NCI-H1048 (cell line): ENCODE data around the gene CCL27.

Experiments used
- DNase-seq: peaks from one replicate; lab custom pipeline; 2025; lab: John Stamatoyannopoulos, UW

CCL27 gene

DNA sequence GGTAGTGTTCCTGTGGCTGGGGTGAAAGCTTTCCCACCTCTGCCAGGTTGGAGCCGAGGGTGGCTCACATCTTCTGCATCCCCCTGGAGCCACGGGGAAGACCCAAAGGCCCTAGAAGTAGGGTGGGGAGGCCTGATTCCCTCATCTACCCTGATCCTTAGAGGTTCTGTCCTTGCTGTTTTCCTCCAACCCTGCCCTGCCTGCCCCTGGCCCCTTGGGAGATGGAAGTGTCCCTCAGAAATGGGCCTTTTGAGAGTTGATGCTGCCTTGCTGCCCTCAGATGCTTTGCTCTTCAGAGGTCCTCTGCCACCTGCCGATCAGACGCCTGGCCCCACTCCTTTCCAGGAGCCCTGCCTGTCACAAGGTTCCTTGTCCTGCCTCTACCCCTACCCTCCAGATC lies 22.4 kb upstream of the CCL27 start:
- no peak for DNase-seq

- DNase-seq = no peak
Measured at GRCh38 chr9:34684145-34684544, 21.7 kb upstream of the CCL27 start.

GRCh38 chr9:34675869-34676268 lies 13.4 kb upstream of the CCL27 start:
- no peak for DNase-seq

GRCh38 chr9:34675048-34675714 lies 12.7 kb upstream of the CCL27 start:
- no peak for DNase-seq

GRCh38 chr9:34674440-34674839 lies 12.0 kb upstream of the CCL27 start:
- DNase-seq = no peak

GRCh38 chr9:34671307-34671706 lies 8.8 kb upstream of the CCL27 start:
- DNase-seq = no peak

DNA sequence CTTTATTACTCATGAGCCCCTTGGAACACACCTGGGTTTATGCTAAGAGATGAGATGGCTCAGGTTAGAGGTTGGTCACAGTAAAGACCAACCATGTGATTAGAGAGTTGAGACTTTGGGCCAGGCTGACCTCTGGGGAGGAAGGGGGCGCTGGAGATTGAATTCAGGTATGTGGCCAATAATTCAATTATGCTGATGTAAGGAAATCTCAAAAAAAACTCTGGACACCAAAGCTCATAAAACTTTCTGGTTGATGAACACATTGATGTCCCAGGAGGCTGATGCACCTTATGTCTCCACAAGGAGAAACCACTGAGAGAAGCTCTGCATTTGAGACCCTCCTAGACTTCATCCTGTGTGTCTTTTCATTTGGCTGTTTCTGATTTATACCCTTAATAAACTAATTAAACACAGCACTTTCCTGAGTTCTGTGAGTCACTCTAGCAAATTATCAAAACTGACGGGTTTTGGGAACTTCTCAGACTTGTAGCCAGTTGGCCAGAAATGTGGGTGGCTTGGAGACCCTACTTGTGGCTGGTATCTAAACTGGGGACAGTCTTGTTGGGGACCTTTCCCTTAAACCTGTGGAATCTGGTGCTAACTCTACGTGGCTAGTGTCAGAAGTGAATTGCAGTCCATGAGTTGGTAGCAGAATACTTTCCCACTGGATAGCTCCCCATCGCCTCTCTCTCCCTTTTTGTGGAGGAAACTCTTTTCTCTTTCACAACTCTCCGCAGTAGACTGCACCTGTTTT lies 7.5 kb upstream of the CCL27 start:
- no peak for DNase-seq

GRCh38 chr9:34665381-34666250 lies 3.2 kb upstream of the CCL27 start:
- peak; percentile 91 for DNase-seq

DNA sequence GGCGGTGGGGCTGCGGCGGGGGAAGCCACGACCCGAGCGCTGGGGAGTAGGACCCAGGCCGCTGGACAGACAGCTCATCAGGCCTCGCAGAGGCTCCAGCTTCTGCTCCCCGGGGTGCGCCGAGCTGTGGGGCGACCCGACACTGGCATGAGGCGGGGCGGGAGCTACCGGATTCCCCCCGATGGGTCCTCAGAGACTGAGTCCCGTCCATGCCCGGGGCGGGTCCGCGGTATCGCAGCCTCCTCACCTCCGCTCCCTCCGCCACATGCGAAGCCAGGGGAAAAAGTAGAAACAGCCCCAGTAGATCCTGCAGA lies 2.6 kb upstream of the CCL27 start:
- DNase-seq = no peak

- no peak for DNase-seq
Measured at GRCh38 chr9:34664281-34665066, 2.0 kb upstream of the CCL27 start.

- DNase-seq = no peak
Measured at GRCh38 chr9:34663303-34663605, 797 bp upstream of the CCL27 start.

DNA sequence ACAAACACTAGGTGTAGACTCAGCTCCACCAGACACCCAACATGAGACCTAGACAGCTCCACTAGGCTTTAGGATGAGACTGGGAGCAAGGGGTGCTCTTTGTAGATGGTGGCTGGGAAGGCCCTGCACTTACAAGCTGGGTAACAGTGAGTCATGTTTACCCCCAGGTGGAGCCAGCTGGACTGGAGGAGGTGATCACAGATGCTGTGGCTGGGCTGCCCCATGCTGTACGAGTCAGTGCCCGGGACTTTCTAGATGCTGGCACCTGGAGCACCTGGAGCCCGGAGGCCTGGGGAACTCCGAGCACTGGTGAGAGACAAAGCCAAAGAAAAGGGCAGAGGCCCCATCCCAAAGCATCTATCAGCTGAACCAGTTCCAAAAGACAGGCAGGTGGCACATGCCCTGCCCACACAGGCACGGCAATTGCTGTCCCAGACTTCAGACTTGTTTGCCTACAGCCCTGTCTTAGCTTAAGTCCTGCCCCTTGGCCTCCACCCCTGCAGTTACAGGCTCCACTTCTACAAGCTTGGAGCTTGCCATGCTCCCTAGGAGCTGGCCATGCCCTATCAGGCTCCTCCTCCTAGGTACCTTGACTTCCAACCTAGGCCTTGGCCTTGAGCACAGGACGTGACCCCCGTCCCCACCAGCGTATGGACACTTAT lies 2.7 kb downstream of the CCL27 start:
- DNase-seq = no peak

DNA sequence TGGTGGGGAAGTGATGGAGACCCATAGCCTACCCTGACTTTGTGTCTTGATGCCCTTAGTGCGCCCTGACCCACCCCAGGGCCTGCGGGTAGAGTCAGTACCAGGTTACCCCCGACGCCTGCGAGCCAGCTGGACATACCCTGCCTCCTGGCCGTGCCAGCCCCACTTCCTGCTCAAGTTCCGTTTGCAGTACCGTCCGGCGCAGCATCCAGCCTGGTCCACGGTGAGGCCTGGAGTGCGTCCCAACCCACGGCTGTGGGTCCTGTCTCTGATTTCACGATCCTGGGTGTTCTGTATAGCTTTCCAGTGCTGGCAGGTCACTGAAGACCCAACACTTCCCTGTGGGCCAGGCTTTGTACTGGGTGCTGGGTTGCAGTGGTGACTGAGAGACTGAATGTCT lies 4.0 kb downstream of the CCL27 start:
- DNase-seq = no peak

GRCh38 chr9:34656992-34657391 lies 5.5 kb downstream of the CCL27 start:
- DNase-seq = no peak

- DNase-seq = no peak
Measured at GRCh38 chr9:34655394-34655793, 7.1 kb downstream of the CCL27 start.

DNA sequence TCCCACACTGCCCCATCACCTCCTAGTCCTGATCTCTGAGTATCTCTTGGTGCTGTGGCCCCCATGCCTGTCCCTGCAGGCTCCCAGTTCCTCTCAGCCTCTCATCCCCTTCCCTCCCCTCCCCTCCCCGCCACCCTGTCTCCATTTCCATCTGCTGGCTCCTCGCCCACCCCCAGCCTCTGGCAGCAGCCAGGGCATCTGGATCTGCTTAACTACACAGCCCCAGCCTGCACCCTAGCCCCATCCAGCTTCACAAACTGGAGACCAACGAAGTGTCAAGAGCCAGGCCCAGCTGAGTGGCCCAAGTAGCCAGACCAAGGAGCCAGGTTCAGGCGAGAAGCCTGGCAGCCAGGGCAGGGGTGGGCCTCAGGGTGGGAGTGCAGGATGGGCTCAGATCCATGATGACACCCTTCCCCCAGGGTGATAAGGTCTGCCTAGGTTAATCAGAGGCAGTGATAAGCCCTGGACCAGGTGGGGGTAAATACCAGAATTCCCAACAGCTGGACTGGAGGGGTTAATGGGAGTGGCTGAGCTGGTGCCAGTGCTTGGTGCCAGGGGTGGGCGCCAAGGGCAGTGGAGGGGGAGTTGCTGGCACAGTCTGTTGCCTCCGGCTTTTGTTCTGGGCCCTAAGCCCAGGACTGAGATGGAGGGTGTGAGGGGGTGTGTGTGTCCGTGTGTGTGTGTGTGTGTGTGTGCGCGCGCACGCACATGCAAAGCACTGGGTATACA lies 8.0 kb downstream of the CCL27 start:
- no peak for DNase-seq

GRCh38 chr9:34653151-34654072 lies 9.0 kb downstream of the CCL27 start:
- DNase-seq = no peak

DNA sequence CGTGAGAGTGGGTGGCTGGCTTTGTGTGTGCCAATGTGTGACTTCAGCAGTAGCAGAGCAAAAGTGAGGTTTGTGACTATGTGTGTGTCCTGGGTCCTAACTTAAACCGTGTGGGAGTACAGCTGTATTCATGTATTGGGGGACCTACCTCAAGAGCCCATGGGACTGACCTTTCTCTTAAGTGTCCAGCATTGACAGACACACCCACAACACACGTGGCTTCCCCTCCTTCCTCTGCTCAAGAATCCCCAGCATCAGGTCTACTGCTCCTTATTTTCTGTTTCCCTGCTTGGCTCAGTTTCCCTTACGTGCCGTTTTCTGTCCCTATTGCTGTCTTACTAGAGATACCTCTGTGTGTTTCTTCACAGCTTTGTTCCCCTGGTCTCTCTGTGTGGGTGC lies 9.9 kb downstream of the CCL27 start:
- DNase-seq = no peak

- DNase-seq = no peak
Measured at GRCh38 chr9:34651876-34652601, 10.4 kb downstream of the CCL27 start, which contains the start of gene IL11RA. Gene IL11RA, plus strand, starts transcription at chr9:34652185. Its CDS starts 3,033 bp downstream, at chr9:34655218.
